IPS DF 6.9 (cell line): ENCODE data around the gene ESYT1.

Experiments
- DNase-seq: peaks from one replicate; pipeline ENCODE4 v3.0.0-alpha.2; 2013; ENCODE audit warnings: low read depth, low spot score
- H3K27ac ChIP-seq: one replicate; pipeline ENCODE4 v1.5.1; 2013; ENCODE audit warnings: low read length, control low read depth
- H3K27me3 ChIP-seq: 2 replicates; pipeline ENCODE4 v1.6.1; 2013; ENCODE audit warnings: mild to moderate bottlenecking, low read length; ENCODE audit not compliant: control insufficient read depth, insufficient read depth
- H3K36me3 ChIP-seq: 2 replicates; pipeline ENCODE4 v1.6.1; 2013; ENCODE audit warnings: low read length; ENCODE audit not compliant: control insufficient read depth, insufficient read depth
- H3K4me1 ChIP-seq: 2 replicates; pipeline ENCODE4 v1.6.1; 2013; ENCODE audit warnings: low read length; ENCODE audit not compliant: control insufficient read depth, insufficient read depth
- H3K4me3 ChIP-seq: 2 replicates; pipeline ENCODE4 v1.5.1; 2013; ENCODE audit warnings: mild to moderate bottlenecking, low read length
- H3K9me3 ChIP-seq: 2 replicates; pipeline ENCODE4 v1.6.1; 2013; ENCODE audit warnings: low read length, inconsistent platforms; ENCODE audit not compliant: control insufficient read depth, insufficient read depth
- WGBS: extraction: QIAGEN DNeasy Blood & Tissue Kit; methylation state at CpG from one replicate; pipeline ENCODE4 v1.1.7; 2013; ENCODE audit warnings: mixed read lengths, missing lambda C conversion rate; ENCODE audit not compliant: insufficient read length, insufficient coverage; 5-methylcytosine and 5-hydroxymethylcytosine counted together

The ESYT1 gene

GRCh38 chr12:56162468-56163290, 34.6 kb downstream of the ESYT1 start:
- H3K4me1 ChIP-seq: peaks cover 7% of the 10 kb centered on the region
- H3K36me3 ChIP-seq: peaks cover 51% of the 10 kb centered on the region
- DNase-seq: no peak
- H3K9me3 ChIP-seq: no peaks in the 10 kb centered on the region
- H3K4me3 ChIP-seq: no peak overlapping the region
- WGBS: no CpG with 5 or more reads among the region's 11 CpGs
- H3K27me3 ChIP-seq: no peaks in the 10 kb centered on the region
- H3K27ac ChIP-seq: no peak overlapping the region

GRCh38 chr12:56163533-56164344, 35.7 kb downstream of the ESYT1 start:
- Histone ChIP-seq H3K36me3 (peaks cover 55% of the 10 kb centered on the region), H3K4me3 (no peak overlapping the region), H3K4me1 (peaks cover 7% of the 10 kb centered on the region), H3K27ac (no peak overlapping the region), H3K9me3 (no peaks in the 10 kb centered on the region), H3K27me3 (no peaks in the 10 kb centered on the region)
- DNase-seq: no peak
- WGBS: no CpG with 5 or more reads among the region's 11 CpGs

- Histone ChIP-seq H3K4me1 (peaks cover 7% of the 10 kb centered on the region), H3K4me3 (no peak overlapping the region), H3K36me3 (peaks cover 57% of the 10 kb centered on the region), H3K27me3 (no peaks in the 10 kb centered on the region), H3K27ac (no peak overlapping the region), H3K9me3 (no peaks in the 10 kb centered on the region)
- no peak for DNase-seq
- WGBS: no CpG with 5 or more reads among the region's 17 CpGs
Observed at GRCh38 chr12:56164345-56164729, 36.3 kb downstream of the ESYT1 start.

GRCh38 chr12:56165369-56165768, 37.3 kb downstream of the ESYT1 start:
- Histone ChIP-seq H3K4me3 (no peak overlapping the region), H3K4me1 (peaks cover 4% of the 10 kb centered on the region), H3K36me3 (peaks cover 57% of the 10 kb centered on the region), H3K27ac (no peak overlapping the region), H3K27me3 (no peaks in the 10 kb centered on the region), H3K9me3 (no peaks in the 10 kb centered on the region)
- WGBS: no CpG with 5 or more reads among the region's 4 CpGs
- DNase-seq: no peak

DNA sequence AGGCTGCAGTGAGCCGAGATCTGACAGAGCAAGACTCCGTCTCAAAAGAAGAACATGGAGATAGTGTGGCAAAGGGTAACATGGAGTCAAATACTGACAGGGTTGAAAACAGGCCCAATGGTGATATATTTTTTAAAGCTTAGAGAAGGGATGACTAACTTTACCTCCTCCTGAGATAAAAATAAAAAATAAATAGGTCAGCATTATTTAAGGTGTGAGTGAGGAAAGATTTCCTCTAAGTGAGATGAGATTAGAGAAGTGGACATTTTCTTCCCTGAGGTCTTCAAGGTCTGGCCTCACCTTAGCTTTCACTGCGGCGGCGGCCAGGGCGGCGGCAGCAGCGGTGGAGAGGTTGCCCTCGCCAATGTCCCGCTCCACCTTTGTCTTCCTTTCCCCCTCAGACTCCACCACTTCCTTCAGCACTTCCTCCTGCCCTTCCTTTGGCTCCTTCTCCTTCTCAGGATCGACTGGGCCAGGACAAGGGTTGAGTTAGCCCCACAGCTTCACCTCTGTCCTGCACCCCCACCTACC, 41.2 kb downstream of the ESYT1 start:
- Histone ChIP-seq H3K4me1 (no peaks in the 10 kb centered on the region), H3K27me3 (no peaks in the 10 kb centered on the region), H3K9me3 (no peaks in the 10 kb centered on the region), H3K4me3 (no peak overlapping the region), H3K36me3 (peaks cover 46% of the 10 kb centered on the region), H3K27ac (no peak overlapping the region)
- DNase-seq: no peak
- WGBS: no CpG with 5 or more reads among the region's 11 CpGs

GRCh38 chr12:56172839-56173238, 44.8 kb downstream of the ESYT1 start:
- DNase-seq: no peak
- Histone ChIP-seq H3K36me3 (peaks cover 36% of the 10 kb centered on the region), H3K4me3 (no peak overlapping the region), H3K27me3 (no peaks in the 10 kb centered on the region), H3K9me3 (no peaks in the 10 kb centered on the region), H3K4me1 (no peaks in the 10 kb centered on the region), H3K27ac (no peak overlapping the region)
- WGBS: no CpG with 5 or more reads among the region's 7 CpGs

DNA sequence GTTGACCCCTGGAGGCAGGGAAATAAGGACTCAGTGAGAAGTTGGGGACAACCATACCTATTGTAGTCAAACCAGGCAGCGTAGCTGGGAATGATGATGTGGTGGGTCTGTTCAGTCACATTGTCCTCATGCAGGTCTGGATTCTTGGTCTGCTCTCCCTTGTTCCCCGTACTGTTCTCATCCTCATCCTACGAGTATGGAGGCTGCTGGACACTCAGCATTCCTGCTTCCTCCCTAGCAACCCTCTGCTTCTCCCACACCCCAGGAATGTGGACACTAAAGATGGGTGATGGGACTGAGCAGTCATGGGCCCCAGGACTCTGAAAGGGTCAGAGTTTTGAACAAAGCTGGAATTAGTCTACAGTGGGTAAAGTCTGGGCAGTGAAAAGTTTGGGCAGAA, 50.3 kb downstream of the ESYT1 start:
- no peaks in the 10 kb centered on the region for H3K4me1 ChIP-seq
- DNase-seq: no peak
- no peak overlapping the region for H3K4me3 ChIP-seq
- H3K27me3 ChIP-seq: no peaks in the 10 kb centered on the region
- WGBS: no CpG with 5 or more reads among the region's 3 CpGs
- no peak overlapping the region for H3K27ac ChIP-seq
- peaks cover 26% of the 10 kb centered on the region for H3K36me3 ChIP-seq
- no peaks in the 10 kb centered on the region for H3K9me3 ChIP-seq

GRCh38 chr12:56186957-56187356, 58.9 kb downstream of the ESYT1 start:
- no peak for DNase-seq
- no peaks in the 10 kb centered on the region for H3K27me3 ChIP-seq
- no peak overlapping the region for H3K27ac ChIP-seq
- H3K4me1 ChIP-seq: no peaks in the 10 kb centered on the region
- H3K9me3 ChIP-seq: no peaks in the 10 kb centered on the region
- H3K36me3 ChIP-seq: peaks cover 24% of the 10 kb centered on the region; the same call in 1 of the 2 replicates
- WGBS: no CpG with 5 or more reads among the region's 2 CpGs
- no peak overlapping the region for H3K4me3 ChIP-seq

- WGBS: no CpG with 5 or more reads among the region's 10 CpGs
- no peak for DNase-seq
- Histone ChIP-seq H3K36me3 (peaks cover 20% of the 10 kb centered on the region; the same call in 1 of the 2 replicates), H3K4me1 (no peaks in the 10 kb centered on the region), H3K4me3 (peak overlapping the region; percentile 88; the same call in 1 of the 2 replicates), H3K27me3 (no peaks in the 10 kb centered on the region), H3K9me3 (no peaks in the 10 kb centered on the region), H3K27ac (no peak overlapping the region)
Observed at GRCh38 chr12:56188131-56188777, 60.2 kb downstream of the ESYT1 start.

DNA sequence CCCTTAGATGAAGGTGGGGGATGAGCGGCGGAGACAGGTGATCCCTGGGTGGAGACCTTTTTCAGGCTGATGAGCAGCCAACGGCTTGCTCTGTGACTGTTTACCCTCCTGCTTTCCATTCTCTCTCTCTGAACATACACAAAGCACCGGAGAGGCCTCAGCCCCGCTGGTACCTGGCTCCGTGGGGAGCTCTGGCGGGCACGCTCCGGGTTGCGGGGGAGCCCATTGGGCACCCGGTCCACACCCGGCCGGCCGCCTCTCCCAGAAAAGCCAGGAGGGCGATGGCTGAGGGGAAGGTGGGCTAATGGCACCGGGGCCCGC, 60.7 kb downstream of the ESYT1 start:
- Histone ChIP-seq H3K4me3 (peak overlapping the region; percentile 88; the same call in 1 of the 2 replicates), H3K9me3 (no peaks in the 10 kb centered on the region), H3K36me3 (peaks cover 19% of the 10 kb centered on the region; the same call in 1 of the 2 replicates), H3K27ac (no peak overlapping the region), H3K4me1 (no peaks in the 10 kb centered on the region), H3K27me3 (no peaks in the 10 kb centered on the region)
- no peak for DNase-seq
- WGBS: no CpG with 5 or more reads among the region's 17 CpGs
